IMR-90 (cell line): ENCODE data around the gene ARF5. TPM values are rescaled to one million over a fixed set of nuclear protein-coding genes. Genes with fewer than 3 reads are reported as not detected.

Experiments used
- ATAC-seq: fragments of 200-7000 bp; cut with Tn5 transposase; 2 replicates; pipeline ENCODE4 v1.9.1; 2020; ENCODE audit warnings: low read depth, mild to moderate bottlenecking, moderate library complexity
- BruUV-seq: library from RNA; stranded (reverse); fragments of 400-500 nt; replicated peaks from 2 replicates; lab custom pipeline; 2021; lab: Mats Ljungman, UMichigan
- CTCF ChIA-PET: fragments of 300-600 bp; formaldehyde crosslinking; extraction: SDS; loops from one replicate; lab custom pipeline; 2021; ENCODE audit warnings: antibody characterized with exemption; lab: Yijun Ruan, JAX
- POLR2A ChIA-PET: fragments of 300-600 bp; sonication (Branson Sonifier 250); formaldehyde crosslinking; loops from one replicate; lab custom pipeline; 2022; ENCODE audit warnings: antibody characterized with exemption; ENCODE audit not compliant: unreplicated experiment; lab: Charles Lee
- DNase-seq: peaks from one replicate; pipeline ENCODE4 v3.0.0; 2013
- H2AFZ ChIP-seq: replicated peaks from 2 replicates; pipeline ENCODE3; 2013; ENCODE audit warnings: low read length, mild to moderate bottlenecking; ENCODE audit not compliant: poor library complexity
- H2AK5ac ChIP-seq: 2 replicates; pipeline ENCODE4 v1.6.1; 2013; ENCODE audit warnings: low read depth, low read length, inconsistent platforms
- H2AK9ac ChIP-seq: replicated peaks from 2 replicates; pipeline ENCODE3; 2013; ENCODE audit warnings: mild to moderate bottlenecking, low read depth, low read length, moderate library complexity; ENCODE audit not compliant: poor library complexity
- H2BK120ac ChIP-seq: 2 replicates; pipeline ENCODE4 v1.6.1; 2013; ENCODE audit warnings: low read depth, low read length, inconsistent platforms
- H2BK15ac ChIP-seq: 3 replicates; pipeline ENCODE4 v1.6.1; 2013; ENCODE audit warnings: low read depth, low read length, inconsistent platforms
- H2BK20ac ChIP-seq: 2 replicates; pipeline ENCODE4 v1.6.1; 2013; ENCODE audit warnings: low read depth, mild to moderate bottlenecking, inconsistent platforms, low read length, moderate library complexity
- H2BK5ac ChIP-seq: 2 replicates; pipeline ENCODE4 v1.6.1; 2013; ENCODE audit warnings: mild to moderate bottlenecking, low read depth, low read length, inconsistent platforms; ENCODE audit not compliant: poor library complexity, severe bottlenecking
- H3K14ac ChIP-seq: replicated peaks from 2 replicates; pipeline ENCODE4 v1.6.1; 2013; ENCODE audit warnings: low read depth, low read length, inconsistent platforms
- H3K18ac ChIP-seq: 2 replicates; pipeline ENCODE4 v1.6.1; 2013; ENCODE audit warnings: low read depth, low read length, control low read depth
- H3K23ac ChIP-seq: 2 replicates; pipeline ENCODE4 v1.6.1; 2013; ENCODE audit warnings: low read depth, low read length, inconsistent platforms
- H3K27ac ChIP-seq: 2 replicates; pipeline ENCODE4 v1.5.1; 2013; ENCODE audit warnings: mild to moderate bottlenecking, control low read depth, low read length; ENCODE audit not compliant: insufficient read depth
- H3K27me3 ChIP-seq: 2 replicates; pipeline ENCODE4 v1.6.1; 2013; ENCODE audit warnings: low read length; ENCODE audit not compliant: control insufficient read depth, insufficient read depth
- H3K36me3 ChIP-seq: 2 replicates; pipeline ENCODE4 v1.6.1; 2013; ENCODE audit warnings: low read length, mixed read lengths; ENCODE audit not compliant: control insufficient read depth, insufficient read depth
- H3K4ac ChIP-seq: 2 replicates; pipeline ENCODE4 v1.6.1; 2013; ENCODE audit warnings: low read depth, low read length, inconsistent platforms
- H3K4me1 ChIP-seq: 2 replicates; pipeline ENCODE4 v1.6.1; 2013; ENCODE audit warnings: low read length, mixed read lengths; ENCODE audit not compliant: control insufficient read depth, insufficient read depth
- H3K4me2 ChIP-seq: 2 replicates; pipeline ENCODE4 v1.6.1; 2013; ENCODE audit warnings: low read depth, mild to moderate bottlenecking, control low read depth, low read length, moderate library complexity
- H3K4me3 ChIP-seq: 2 replicates; pipeline ENCODE4 v1.5.1; 2013; ENCODE audit warnings: low read depth, mild to moderate bottlenecking, control low read depth, low read length, moderate library complexity; ENCODE audit not compliant: insufficient read depth
- H3K56ac ChIP-seq: 2 replicates; pipeline ENCODE4 v1.6.1; 2013; ENCODE audit warnings: low read length, inconsistent platforms; ENCODE audit not compliant: insufficient read depth; ENCODE audit errors: extremely low read depth
- H3K79me1 ChIP-seq, 2 experiments: 2 replicates each; pipeline ENCODE4 v1.6.1; 2013; ENCODE audit warnings: low read length in 2 of 2, inconsistent platforms in 1 of 2, low read depth in 1 of 2
- H3K9ac ChIP-seq: 2 replicates; pipeline ENCODE4 v1.6.1; 2013; ENCODE audit warnings: low read depth, low read length, control low read depth
- H3K9me1 ChIP-seq: 2 replicates; pipeline ENCODE4 v1.6.1; 2013; ENCODE audit warnings: low read length, inconsistent platforms; ENCODE audit not compliant: insufficient read depth
- H3K9me3 ChIP-seq: 2 replicates; pipeline ENCODE4 v1.6.1; 2013; ENCODE audit warnings: low read length; ENCODE audit not compliant: control insufficient read depth, insufficient read depth
- H4K20me1 ChIP-seq: 2 replicates; pipeline ENCODE4 v1.6.1; 2013; ENCODE audit warnings: low read length, inconsistent platforms; ENCODE audit not compliant: insufficient read depth
- H4K5ac ChIP-seq: 2 replicates; pipeline ENCODE4 v1.6.1; 2013; ENCODE audit warnings: mild to moderate bottlenecking, low read depth, low read length, control low read depth
- H4K8ac ChIP-seq, 2 experiments: 2 replicates each; pipeline ENCODE4 v1.6.1; 2013; ENCODE audit warnings: low read depth in 2 of 2, low read length in 2 of 2, control low read depth in 1 of 2, inconsistent platforms in 1 of 2
- H4K91ac ChIP-seq: 2 replicates; pipeline ENCODE4 v1.6.1; 2013; ENCODE audit warnings: low read depth, low read length, inconsistent platforms; ENCODE audit not compliant: insufficient read depth
- BHLHE40 ChIP-seq: fragments of 150-350 bp; IDR thresholded peaks from 2 replicates; pipeline ENCODE4 v1.6.1; 2016; ENCODE audit warnings: mild to moderate bottlenecking, low read depth, low read length
- CEBPB ChIP-seq: IDR thresholded peaks from 2 replicates; pipeline ENCODE4 v1.6.1; 2012; ENCODE audit warnings: low read depth, low read length, improper control_type of control experiment
- CHD1 ChIP-seq: IDR thresholded peaks from 2 replicates; pipeline ENCODE4 v1.6.1; 2012; ENCODE audit warnings: low read depth, low read length, improper control_type of control experiment
- FOS ChIP-seq: fragments of 150-350 bp; IDR thresholded peaks from 2 replicates; pipeline ENCODE4 v1.6.1; 2016; ENCODE audit warnings: low read depth, low read length
- MAFK ChIP-seq: IDR thresholded peaks from 2 replicates; pipeline ENCODE4 v1.6.1; 2012; ENCODE audit warnings: low read depth, low read length, improper control_type of control experiment
- MAZ ChIP-seq: IDR thresholded peaks from 2 replicates; pipeline ENCODE4 v1.6.1; 2012; ENCODE audit warnings: low read depth, mild to moderate bottlenecking, low read length, improper control_type of control experiment, moderate library complexity, borderline replicate concordance
- MXI1 ChIP-seq: IDR thresholded peaks from 2 replicates; pipeline ENCODE4 v1.6.1; 2012; ENCODE audit warnings: low read depth, mild to moderate bottlenecking, low read length, moderate library complexity, borderline replicate concordance
- NFE2L2 ChIP-seq: fragments of 150-350 bp; IDR thresholded peaks from 2 replicates; pipeline ENCODE4 v1.6.1; 2016; ENCODE audit warnings: low read depth, mild to moderate bottlenecking, low read length
- POLR2A ChIP-seq: IDR thresholded peaks from 2 replicates; pipeline ENCODE4 v1.6.1; 2012; ENCODE audit warnings: mild to moderate bottlenecking, low read depth, low read length
- RAD21 ChIP-seq: IDR thresholded peaks from 2 replicates; pipeline ENCODE4 v1.6.1; 2012; ENCODE audit warnings: low read length, improper control_type of control experiment
- RCOR1 ChIP-seq: IDR thresholded peaks from 2 replicates; pipeline ENCODE4 v1.6.1; 2012; ENCODE audit warnings: mild to moderate bottlenecking, low read length, improper control_type of control experiment; ENCODE audit not compliant: insufficient replicate concordance
- RFX5 ChIP-seq: IDR thresholded peaks from 2 replicates; pipeline ENCODE4 v1.8.0; 2012; ENCODE audit warnings: low read depth, mild to moderate bottlenecking, low read length, moderate library complexity
- SMC3 ChIP-seq: fragments of 150-350 bp; IDR thresholded peaks from 2 replicates; pipeline ENCODE4 v1.6.1; 2016; ENCODE audit warnings: low read depth, mild to moderate bottlenecking, antibody characterized with exemption, low read length, moderate library complexity
- USF2 ChIP-seq: fragments of 150-350 bp; IDR thresholded peaks from 2 replicates; pipeline ENCODE4 v1.6.1; 2017; ENCODE audit warnings: mild to moderate bottlenecking, antibody characterized with exemption, low read length, low read depth
- WGBS, 2 experiments: methylation state at CpG; one replicate each; pipeline versions ENCODE4 v1.1.5 to v1.1.7; 2013; ENCODE audit warnings: missing lambda C conversion rate in 2 of 2; ENCODE audit not compliant: insufficient read length in 1 of 2; ENCODE audit errors: extremely low coverage in 2 of 2; 5-methylcytosine and 5-hydroxymethylcytosine counted together
- dilution Hi-C: fragments of 300-500 bp; cut with HindIII; formaldehyde crosslinking; loops from one replicate; pipeline ENCODE4 v1.14.3; 2018; ENCODE audit warnings: low sequenced_read_pairs; ENCODE audit not compliant: unreplicated experiment
- in situ Hi-C: fragments of 300-500 bp; cut with MboI; formaldehyde crosslinking; loops from 3 replicates; pipeline ENCODE4 v1.14.3; 2019; ENCODE audit warnings: low sequenced_read_pairs, inconsistent platforms, mixed read lengths
- intact Hi-C: fragments of 100-400 bp; cut with micrococcal nuclease; formaldehyde crosslinking; loops from 2 replicates; pipeline ENCODE4 v1.10.0; 2022
- polyA plus RNA-seq, 3 experiments: library from polyadenylated mRNA; depleted of rRNA; stranded (reverse); fragments of >200 nt; gene quantifications; 2 replicates each; pipeline ENCODE4 v1.2.3, GENCODE V29; 2012; ENCODE audit warnings: low replicate concordance in 1 of 3
- total RNA-seq: library from RNA; depleted of rRNA; stranded (reverse); fragments of >200 nt; gene quantifications from 2 replicates; pipeline ENCODE4 v1.2.3, GENCODE V29; 2012
- TF ChIP-seq, protein P1 (sequence below): conservative IDR thresholded peaks from 2 replicates; pipeline ENCODE4 v1.5.1; 2012; ENCODE audit warnings: mild to moderate bottlenecking, low read depth, low read length, improper control_type of control experiment
- TF ChIP-seq, protein P2 (sequence below): fragments of 150-350 bp; IDR thresholded peaks from 2 replicates; pipeline ENCODE4 v1.6.1; 2016; ENCODE audit warnings: low read depth, mild to moderate bottlenecking, low read length, moderate library complexity, borderline replicate concordance

ARF5 gene
- total and polyA plus RNA-seq, 2 of the 4 experiments (the other 2 are of a cell fraction): 128 to 274 TPM

- H3K4me1 ChIP-seq: peaks cover 6% of the 10 kb centered on the region
- peaks cover 10% of the 10 kb centered on the region for H3K9me1 ChIP-seq
- CTCF ChIA-PET: no interaction called here
- no TSS peak for BruUV-seq
- POLR2A ChIA-PET: no interaction called here
- no peak overlapping the region for H2AFZ ChIP-seq
- no peaks in the 10 kb centered on the region for H3K27me3 ChIP-seq
- H3K9ac ChIP-seq: no peak overlapping the region
- no peak overlapping the region for H3K23ac ChIP-seq
- no peak overlapping the region for H2BK15ac ChIP-seq
- no peak overlapping the region for H2AK9ac ChIP-seq
- H3K4ac ChIP-seq: no peak overlapping the region
- H3K9me3 ChIP-seq: no peaks in the 10 kb centered on the region
- no peak overlapping the region for H3K14ac ChIP-seq
- WGBS, 2 experiments: 100% methylated on average over 1 of the region's 4 CpGs; no CpG with 5 or more reads in 1 of the 2 experiments
- no peak overlapping the region for H4K91ac ChIP-seq
- no peak overlapping the region for H4K5ac ChIP-seq
- no peak overlapping the region for H3K18ac ChIP-seq
- H3K27ac ChIP-seq: no peak overlapping the region
- no peak overlapping the region for H2BK5ac ChIP-seq
- no peak overlapping the region for H2BK120ac ChIP-seq
- H3K36me3 ChIP-seq: peaks cover 24% of the 10 kb centered on the region
- no peak for DNase-seq
- H4K8ac ChIP-seq: no peak overlapping the region
- dilution Hi-C loops: no loop called here
- ATAC-seq: peak; percentile 30
- H4K20me1 ChIP-seq: peaks cover 32% of the 10 kb centered on the region
- no peak overlapping the region for H3K4me3 ChIP-seq
- no peak overlapping the region for H3K56ac ChIP-seq
- H2AK5ac ChIP-seq: no peak overlapping the region
- intact Hi-C loops: no loop called here
- in situ Hi-C loops: no loop called here
- no peak overlapping the region for H3K4me2 ChIP-seq
- no peak for TF ChIP-seq MXI1
- TF ChIP-seq RAD21: no peak
- no peak for TF ChIP-seq RFX5
- no peak for TF ChIP-seq NFE2L2
- TF ChIP-seq, protein P1, sequence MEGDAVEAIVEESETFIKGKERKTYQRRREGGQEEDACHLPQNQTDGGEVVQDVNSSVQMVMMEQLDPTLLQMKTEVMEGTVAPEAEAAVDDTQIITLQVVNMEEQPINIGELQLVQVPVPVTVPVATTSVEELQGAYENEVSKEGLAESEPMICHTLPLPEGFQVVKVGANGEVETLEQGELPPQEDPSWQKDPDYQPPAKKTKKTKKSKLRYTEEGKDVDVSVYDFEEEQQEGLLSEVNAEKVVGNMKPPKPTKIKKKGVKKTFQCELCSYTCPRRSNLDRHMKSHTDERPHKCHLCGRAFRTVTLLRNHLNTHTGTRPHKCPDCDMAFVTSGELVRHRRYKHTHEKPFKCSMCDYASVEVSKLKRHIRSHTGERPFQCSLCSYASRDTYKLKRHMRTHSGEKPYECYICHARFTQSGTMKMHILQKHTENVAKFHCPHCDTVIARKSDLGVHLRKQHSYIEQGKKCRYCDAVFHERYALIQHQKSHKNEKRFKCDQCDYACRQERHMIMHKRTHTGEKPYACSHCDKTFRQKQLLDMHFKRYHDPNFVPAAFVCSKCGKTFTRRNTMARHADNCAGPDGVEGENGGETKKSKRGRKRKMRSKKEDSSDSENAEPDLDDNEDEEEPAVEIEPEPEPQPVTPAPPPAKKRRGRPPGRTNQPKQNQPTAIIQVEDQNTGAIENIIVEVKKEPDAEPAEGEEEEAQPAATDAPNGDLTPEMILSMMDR: no peak
- no peak for TF ChIP-seq MAFK
- TF ChIP-seq, protein P2, sequence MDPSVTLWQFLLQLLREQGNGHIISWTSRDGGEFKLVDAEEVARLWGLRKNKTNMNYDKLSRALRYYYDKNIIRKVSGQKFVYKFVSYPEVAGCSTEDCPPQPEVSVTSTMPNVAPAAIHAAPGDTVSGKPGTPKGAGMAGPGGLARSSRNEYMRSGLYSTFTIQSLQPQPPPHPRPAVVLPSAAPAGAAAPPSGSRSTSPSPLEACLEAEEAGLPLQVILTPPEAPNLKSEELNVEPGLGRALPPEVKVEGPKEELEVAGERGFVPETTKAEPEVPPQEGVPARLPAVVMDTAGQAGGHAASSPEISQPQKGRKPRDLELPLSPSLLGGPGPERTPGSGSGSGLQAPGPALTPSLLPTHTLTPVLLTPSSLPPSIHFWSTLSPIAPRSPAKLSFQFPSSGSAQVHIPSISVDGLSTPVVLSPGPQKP: no peak
- TF ChIP-seq CHD1: no peak
- no peak for TF ChIP-seq CEBPB
- no peak for TF ChIP-seq SMC3
- TF ChIP-seq FOS: no peak
- TF ChIP-seq RCOR1: no peak
- TF ChIP-seq USF2: no peak
- TF ChIP-seq BHLHE40: no peak
- no peak for TF ChIP-seq POLR2A
- TF ChIP-seq MAZ: no peak
- peaks cover 18 to 41% of the 10 kb centered on the region in 2 experiments; a peak in 3 of 4 replicates for H3K79me1 ChIP-seq
- no peak overlapping the region for H2BK20ac ChIP-seq
Measured at GRCh38 chr7:127578711-127579275, 9.4 kb upstream of the ARF5 start.
